ENCODE results near the gene PPP1R18. TPM values are rescaled to one million over a fixed set of nuclear protein-coding genes. Genes with fewer than 3 reads are reported as not detected.

PPP1R18 gene
- total RNA-seq, 2 experiments from 2014 or later, result 30.9 to 31.6 TPM

DNA sequence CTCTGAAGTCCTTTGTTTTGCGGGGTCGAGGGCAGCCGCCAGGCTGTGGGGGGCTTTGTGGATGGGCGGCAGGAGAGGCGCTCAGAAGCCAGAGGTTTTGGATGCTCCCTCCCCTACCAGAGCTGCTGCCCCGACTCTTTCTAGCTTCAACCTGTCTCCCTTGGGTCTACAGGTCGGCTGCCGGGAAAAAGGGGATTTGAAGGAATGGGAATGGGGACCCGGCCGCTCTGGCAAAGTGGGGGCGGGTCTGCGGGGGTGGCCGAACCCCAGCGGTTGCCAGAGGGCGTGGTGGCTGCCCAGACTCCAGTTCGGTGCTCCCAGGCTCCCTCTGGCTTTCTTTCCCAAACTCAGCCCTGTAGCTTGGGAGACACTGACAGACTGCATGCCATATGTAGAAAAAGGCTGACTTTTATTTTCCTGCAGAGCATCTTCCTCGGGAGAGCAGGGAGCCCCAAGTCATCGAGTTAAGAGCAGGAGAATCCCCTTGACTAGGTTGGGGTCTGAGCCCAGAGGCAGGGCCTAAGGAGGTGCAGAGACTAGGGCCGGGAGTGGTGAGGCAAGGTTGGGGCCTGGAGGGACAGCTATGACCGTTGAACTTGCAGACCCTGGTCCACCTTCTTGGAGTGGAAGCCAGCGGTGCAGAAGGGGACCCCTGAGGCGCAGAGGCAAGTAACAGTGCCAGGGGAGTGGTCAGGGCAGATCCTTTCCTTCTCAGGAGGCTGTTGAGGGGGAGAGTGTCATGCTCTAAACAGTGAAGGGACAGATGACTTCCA is 1.4 kb upstream of the PPP1R18 start:
- TF ChIP-seq, protein P1, sequence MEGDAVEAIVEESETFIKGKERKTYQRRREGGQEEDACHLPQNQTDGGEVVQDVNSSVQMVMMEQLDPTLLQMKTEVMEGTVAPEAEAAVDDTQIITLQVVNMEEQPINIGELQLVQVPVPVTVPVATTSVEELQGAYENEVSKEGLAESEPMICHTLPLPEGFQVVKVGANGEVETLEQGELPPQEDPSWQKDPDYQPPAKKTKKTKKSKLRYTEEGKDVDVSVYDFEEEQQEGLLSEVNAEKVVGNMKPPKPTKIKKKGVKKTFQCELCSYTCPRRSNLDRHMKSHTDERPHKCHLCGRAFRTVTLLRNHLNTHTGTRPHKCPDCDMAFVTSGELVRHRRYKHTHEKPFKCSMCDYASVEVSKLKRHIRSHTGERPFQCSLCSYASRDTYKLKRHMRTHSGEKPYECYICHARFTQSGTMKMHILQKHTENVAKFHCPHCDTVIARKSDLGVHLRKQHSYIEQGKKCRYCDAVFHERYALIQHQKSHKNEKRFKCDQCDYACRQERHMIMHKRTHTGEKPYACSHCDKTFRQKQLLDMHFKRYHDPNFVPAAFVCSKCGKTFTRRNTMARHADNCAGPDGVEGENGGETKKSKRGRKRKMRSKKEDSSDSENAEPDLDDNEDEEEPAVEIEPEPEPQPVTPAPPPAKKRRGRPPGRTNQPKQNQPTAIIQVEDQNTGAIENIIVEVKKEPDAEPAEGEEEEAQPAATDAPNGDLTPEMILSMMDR (IDR thresholded peaks at IDR 0.05), result no peak
- intact Hi-C loops (cut with DNase I, micrococcal nuclease), result loop anchor here in 1 of 2 experiments (1.0 kb wide), 1 partner anchor 29 kb away; the partner anchor contains the start of gene MDC1
- Histone ChIP-seq H3K27me3 (ENCODE audit: control insufficient read depth in 1 of 2, insufficient read depth in 2 of 2, low read length in 2 of 2) (no peaks in the 10 kb centered on the region), H3K4me1 (ENCODE audit: insufficient read depth, low read length) (peaks cover 44% of the 10 kb centered on the region), H3K9me3 (ENCODE audit: control insufficient read depth in 1 of 2, insufficient read depth in 1 of 2, low read length in 2 of 2) (no peaks in the 10 kb centered on the region), H3K36me3 (ENCODE audit: insufficient read depth, low read length) (no peaks in the 10 kb centered on the region), H3K27ac (ENCODE audit: low read depth in 1 of 2, low read length in 2 of 2) (peak overlapping the region; percentile 96 to 98), H3K4me3 (ENCODE audit: low read length) (peak overlapping the region; percentile 99)
- H3K36me3 Mint-ChIP-seq (ENCODE audit: low read depth), result peaks cover 34% of the 10 kb centered on the region
- H3K27ac Mint-ChIP-seq, result peak overlapping the region; percentile 94
- peak overlapping the region; percentile 98 for H3K4me3 Mint-ChIP-seq
- ChIA-PET CTCF (interaction anchor here (0.9 to 6.1 kb wide), 4 partner anchors 9 to 43 kb away, joined by 3 to 49 read pairs (median 16); partner anchors contain the start of genes DHX16 and MDC1), POLR2A (interaction anchor here (1.2 to 5.2 kb wide), 4 partner anchors 9 to 72 kb away, joined by 4 to 44 read pairs (median 16); partner anchors contain the start of genes MDC1 and TUBB)
- ATAC-seq (ENCODE audit: poor library complexity) (no peak), DNase-seq (peak in 1 of 14 experiments; percentile 29)
- no peaks in the 10 kb centered on the region for H3K27me3 Mint-ChIP-seq
- H3K4me1 Mint-ChIP-seq (ENCODE audit: low read depth), result peaks cover 49% of the 10 kb centered on the region
- H3K9me3 Mint-ChIP-seq, result no peaks in the 10 kb centered on the region

DNA sequence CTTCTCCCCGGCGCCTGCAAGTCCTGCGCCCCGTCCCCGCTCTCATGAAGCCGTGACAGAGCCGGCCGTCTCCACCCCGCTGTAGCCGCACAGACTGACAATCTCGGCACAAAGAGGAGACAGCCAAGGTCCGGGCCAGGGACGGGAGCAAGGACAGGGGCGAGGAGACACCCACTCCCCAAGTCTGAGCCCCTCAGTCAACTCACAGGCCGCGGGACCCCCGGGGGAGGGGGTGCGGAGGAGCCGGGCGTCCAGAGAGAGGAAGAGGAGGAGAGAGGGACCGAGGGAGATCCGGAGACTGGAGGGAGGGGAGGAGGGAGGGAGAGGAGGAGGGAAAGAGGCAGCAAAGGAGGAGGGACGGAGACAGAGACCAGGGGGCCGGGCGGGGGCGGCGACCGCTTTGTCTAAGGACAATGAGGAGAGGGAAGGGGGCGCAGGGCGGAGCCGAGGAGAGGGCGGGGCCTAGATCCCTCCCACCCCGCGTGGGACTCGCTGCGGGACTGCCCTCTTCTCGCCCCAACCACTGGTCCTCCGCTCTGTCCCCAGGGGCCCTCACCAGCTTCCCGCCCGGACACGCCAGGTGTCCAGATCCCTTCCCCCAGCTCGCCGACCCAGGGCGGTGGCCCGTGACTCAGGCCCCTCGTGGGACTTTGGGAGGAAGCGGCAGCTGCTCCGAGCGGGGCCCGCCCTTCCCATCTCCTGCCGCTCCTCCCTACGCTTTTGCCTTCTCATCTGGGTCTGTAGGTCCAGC is 638 bp upstream of the PPP1R18 start:
- H3K27ac Mint-ChIP-seq, result peak overlapping the region; percentile 94
- no peaks in the 10 kb centered on the region for H3K9me3 Mint-ChIP-seq
- intact Hi-C loops (cut with DNase I, micrococcal nuclease), result loop anchor here in 1 of 2 experiments (1.0 kb wide), 1 partner anchor 30 kb away; the partner anchor contains the start of gene MDC1
- CTCF ChIA-PET, result interaction anchor here (0.9 to 6.1 kb wide), 3 partner anchors 8 to 44 kb away, joined by 4 to 49 read pairs (median 28); partner anchors contain the start of gene MDC1
- peak; percentile 44 to 84 (median 64) for DNase-seq
- ATAC-seq (ENCODE audit: poor library complexity), result peak; percentile 19
- TF ChIP-seq, protein P1 (IDR thresholded peaks at IDR 0.05), result no peak
- peak overlapping the region; percentile 98 for H3K4me3 Mint-ChIP-seq
- H3K36me3 Mint-ChIP-seq (ENCODE audit: low read depth), result peaks cover 41% of the 10 kb centered on the region
- Histone ChIP-seq H3K27me3 (ENCODE audit: control insufficient read depth in 1 of 2, insufficient read depth in 2 of 2, low read length in 2 of 2) (no peaks in the 10 kb centered on the region), H3K4me3 (ENCODE audit: low read length) (peak overlapping the region; percentile 99), H3K27ac (ENCODE audit: low read depth in 1 of 2, low read length in 2 of 2) (peak overlapping the region; percentile 96 to 98), H3K4me1 (ENCODE audit: insufficient read depth, low read length) (peaks cover 50% of the 10 kb centered on the region), H3K9me3 (ENCODE audit: control insufficient read depth in 1 of 2, insufficient read depth in 1 of 2, low read length in 2 of 2) (no peaks in the 10 kb centered on the region), H3K36me3 (ENCODE audit: insufficient read depth, low read length) (no peaks in the 10 kb centered on the region)
- no peaks in the 10 kb centered on the region for H3K27me3 Mint-ChIP-seq
- POLR2A ChIA-PET, result interaction anchor here (1.2 to 5.2 kb wide), 4 partner anchors 8 to 72 kb away, joined by 4 to 44 read pairs (median 16); partner anchors contain the start of genes MDC1 and TUBB
- H3K4me1 Mint-ChIP-seq (ENCODE audit: low read depth), result peaks cover 57% of the 10 kb centered on the region
